H1 (cell line): ENCODE measurements around the gene CLP1. TPM values are rescaled to one million over a fixed set of nuclear protein-coding genes. Genes with fewer than 3 reads are reported as not detected.

Experiments used
- CTCF ChIA-PET: fragments of 300-600 bp; sonication (Branson Sonifier 250); formaldehyde crosslinking; loops from one replicate; lab custom pipeline; 2021; ENCODE audit not compliant: partially characterized antibody; lab: Charles Lee
- POLR2A ChIA-PET: fragments of 300-600 bp; sonication (Branson Sonifier 250); formaldehyde crosslinking; loops from one replicate; lab custom pipeline; 2021; ENCODE audit warnings: inconsistent platforms; ENCODE audit not compliant: partially characterized antibody; lab: Charles Lee
- DNase-seq, 2 experiments: peaks; one replicate each; pipeline versions ENCODE4 v3.0.0 to v3.0.0-alpha.2; 2010 to 2022; ENCODE audit warnings: low spot score in 2 of 2, low read depth in 1 of 2, mixed read lengths in 1 of 2
- FAIRE-seq: peaks from 2 replicates; lab custom pipeline; 2011; peaks lifted over from hg19 to GRCh38; lab: Jason Lieb, UNC
- H2AFZ ChIP-seq: 2 replicates; pipeline ENCODE4 v1.8.1; 2012; ENCODE audit warnings: low read length, inconsistent platforms
- H2AK5ac ChIP-seq: 2 replicates; pipeline ENCODE4 v1.6.1; 2013; ENCODE audit warnings: low read depth, low read length
- H2BK120ac ChIP-seq: replicated peaks from 2 replicates; pipeline ENCODE3; 2013; ENCODE audit warnings: low read depth, low read length, inconsistent platforms
- H2BK12ac ChIP-seq: 2 replicates; pipeline ENCODE4 v1.6.1; 2013; ENCODE audit warnings: low read depth, low read length
- H2BK15ac ChIP-seq: 2 replicates; pipeline ENCODE4 v1.6.1; 2013; ENCODE audit warnings: low read length
- H2BK20ac ChIP-seq: 2 replicates; pipeline ENCODE4 v1.6.1; 2013; ENCODE audit warnings: low read length
- H2BK5ac ChIP-seq: 2 replicates; pipeline ENCODE4 v1.6.1; 2013; ENCODE audit warnings: low read depth, low read length
- H3K14ac ChIP-seq: 2 replicates; pipeline ENCODE4 v1.6.1; 2013; ENCODE audit warnings: inconsistent platforms; ENCODE audit not compliant: insufficient read length
- H3K18ac ChIP-seq: 2 replicates; pipeline ENCODE4 v1.6.1; 2013; ENCODE audit warnings: low read length; ENCODE audit errors: extremely low read depth
- H3K23ac ChIP-seq: 2 replicates; pipeline ENCODE4 v1.6.1; 2013; ENCODE audit warnings: inconsistent platforms; ENCODE audit not compliant: insufficient read length
- H3K23me2 ChIP-seq: 2 replicates; pipeline ENCODE4 v1.6.1; 2013; ENCODE audit warnings: low read depth, low read length
- H3K27ac ChIP-seq: 2 replicates; pipeline ENCODE4 v1.6.1; 2011; ENCODE audit warnings: low read depth, low read length, inconsistent platforms
- H3K27me3 ChIP-seq, 4 experiments: replicated peaks in 1 of 4; 1 replicate in 1 of 4; 2 replicates in 3 of 4; pipeline versions ENCODE4 v1.6.1 to v1.8.1; 2011 to 2013; ENCODE audit warnings: low read length in 3 of 4, mild to moderate bottlenecking in 3 of 4, inconsistent platforms in 2 of 4, mixed read lengths in 2 of 4, moderate library complexity in 1 of 4; ENCODE audit not compliant: control insufficient read depth in 3 of 4, insufficient read depth in 3 of 4; ENCODE audit errors: extremely low read depth in 1 of 4
- H3K36me3 ChIP-seq, 4 experiments: 2 replicates each; pipeline versions ENCODE4 v1.6.1 to v1.8.1; 2011 to 2013; ENCODE audit warnings: mild to moderate bottlenecking in 4 of 4, low read length in 3 of 4, moderate library complexity in 2 of 4, control low read depth in 1 of 4, inconsistent platforms in 1 of 4; ENCODE audit not compliant: insufficient read depth in 4 of 4, control insufficient read depth in 2 of 4
- H3K4ac ChIP-seq: replicated peaks from 2 replicates; pipeline ENCODE3; 2013; ENCODE audit warnings: low read length, low read depth, mixed read lengths, inconsistent platforms; ENCODE audit not compliant: insufficient read length
- H3K4me1 ChIP-seq, 4 experiments: replicated peaks in 1 of 4; 1 replicate in 1 of 4; 2 replicates in 3 of 4; pipeline versions ENCODE4 v1.6.1 to v1.8.1; 2011 to 2013; ENCODE audit warnings: low read length in 3 of 4, inconsistent platforms in 2 of 4, mixed read lengths in 1 of 4; ENCODE audit not compliant: insufficient read depth in 4 of 4, control insufficient read depth in 3 of 4
- H3K4me2 ChIP-seq, 2 experiments: 2 replicates each; pipeline versions ENCODE4 v1.6.1 to v1.8.1; 2011 to 2013; ENCODE audit warnings: low read depth in 2 of 2, low read length in 2 of 2, control low read depth in 1 of 2, inconsistent platforms in 1 of 2, mild to moderate bottlenecking in 1 of 2; ENCODE audit not compliant: insufficient read depth in 1 of 2
- H3K4me3 ChIP-seq, 4 experiments: fragments of 200-600, 300-600 bp in 1 of 4; sonication (generic), shearing (Covaris generic), sonication (Bioruptor Twin) in 1 of 4; 2 replicates each; pipeline versions ENCODE4 v1.5.1 to v1.8.1; 2011 to 2016; ENCODE audit warnings: low read length in 4 of 4, low read depth in 3 of 4, control low read depth in 2 of 4, inconsistent platforms in 2 of 4, mild to moderate bottlenecking in 2 of 4, mixed read lengths in 1 of 4, moderate library complexity in 1 of 4; ENCODE audit not compliant: insufficient read depth in 2 of 4; ENCODE audit errors: extremely low read depth in 1 of 4
- H3K56ac ChIP-seq: replicated peaks from 2 replicates; pipeline ENCODE3; 2013; ENCODE audit warnings: low read depth, mild to moderate bottlenecking, mixed read lengths, low read length, inconsistent platforms; ENCODE audit not compliant: insufficient read length
- H3K79me1 ChIP-seq: 2 replicates; pipeline ENCODE4 v1.6.1; 2013; ENCODE audit warnings: low read depth, low read length, control low read depth
- H3K79me2 ChIP-seq, 2 experiments: 2 replicates each; pipeline versions ENCODE4 v1.6.1 to v1.8.1; 2012 to 2013; ENCODE audit warnings: low read length in 2 of 2, mild to moderate bottlenecking in 2 of 2, inconsistent platforms in 1 of 2; ENCODE audit not compliant: insufficient read depth in 2 of 2, control insufficient read depth in 1 of 2
- H3K9ac ChIP-seq, 4 experiments: replicated peaks in 1 of 4; 1 replicate in 1 of 4; 2 replicates in 3 of 4; pipeline versions ENCODE4 v1.6.1 to v1.8.1; 2011 to 2013; ENCODE audit warnings: low read depth in 3 of 4, low read length in 3 of 4, control low read depth in 2 of 4, mild to moderate bottlenecking in 2 of 4, moderate library complexity in 2 of 4, inconsistent platforms in 1 of 4; ENCODE audit errors: extremely low read depth in 1 of 4
- H3K9me3 ChIP-seq, 2 experiments: 2 replicates each; pipeline versions ENCODE4 v1.6.1 to v1.8.1; 2012 to 2013; ENCODE audit warnings: mild to moderate bottlenecking in 2 of 2, moderate library complexity in 2 of 2, control low read depth in 1 of 2, inconsistent platforms in 1 of 2, low read depth in 1 of 2, low read length in 1 of 2, mixed read lengths in 1 of 2; ENCODE audit not compliant: insufficient read depth in 2 of 2
- H4K20me1 ChIP-seq, 2 experiments: replicated peaks in 1 of 2; 2 replicates each; pipeline versions ENCODE3 to v1.8.1; 2011 to 2013; ENCODE audit warnings: inconsistent platforms in 2 of 2, low read length in 2 of 2, mild to moderate bottlenecking in 1 of 2; ENCODE audit not compliant: insufficient read depth in 2 of 2, control insufficient read depth in 1 of 2
- H4K5ac ChIP-seq: 2 replicates; pipeline ENCODE4 v1.6.1; 2013; ENCODE audit warnings: low read length, low read depth, mixed read lengths, inconsistent platforms; ENCODE audit not compliant: insufficient read length
- H4K8ac ChIP-seq: 2 replicates; pipeline ENCODE4 v1.8.0; 2013; ENCODE audit warnings: mild to moderate bottlenecking, moderate library complexity, low read length, inconsistent platforms; ENCODE audit not compliant: insufficient read depth; ENCODE audit errors: extremely low read depth
- H4K91ac ChIP-seq: replicated peaks from 2 replicates; pipeline ENCODE3; 2013; ENCODE audit warnings: low read length, mixed read lengths, inconsistent platforms; ENCODE audit not compliant: insufficient read length
- CHD2 ChIP-seq: IDR thresholded peaks from 2 replicates; pipeline ENCODE4 v1.6.1; 2012; ENCODE audit warnings: low read length, improper control_type of control experiment
- NANOG ChIP-seq: IDR thresholded peaks from 2 replicates; pipeline ENCODE4 v1.6.1; 2011; ENCODE audit warnings: low read length, low read depth, mild to moderate bottlenecking, inconsistent platforms; ENCODE audit not compliant: insufficient read depth, poor library complexity, severe bottlenecking
- NRF1 ChIP-seq: IDR thresholded peaks from 2 replicates; pipeline ENCODE4 v1.6.1; 2011; ENCODE audit warnings: mild to moderate bottlenecking, low read depth, low read length, improper control_type of control experiment
- SP1 ChIP-seq: IDR thresholded peaks from 2 replicates; pipeline ENCODE4 v1.6.1; 2011; ENCODE audit warnings: low read depth, low read length
- SP2 ChIP-seq: IDR thresholded peaks from 2 replicates; pipeline ENCODE4 v1.6.1; 2012; ENCODE audit warnings: mild to moderate bottlenecking, low read length, inconsistent platforms
- SRF ChIP-seq: IDR thresholded peaks from 2 replicates; pipeline ENCODE4 v1.6.1; 2011; ENCODE audit warnings: mild to moderate bottlenecking, low read depth, low read length, moderate library complexity
- TAF7 ChIP-seq: optimal IDR thresholded peaks from 2 replicates; pipeline ENCODE3; 2011; ENCODE audit warnings: low read depth, mild to moderate bottlenecking, inconsistent platforms, low read length, moderate library complexity, borderline replicate concordance
- WGBS, 2 experiments: shearing (Covaris generic) in 1 of 2; methylation state at CpG; one replicate each; pipeline versions ENCODE4 v1.1.6 to v1.1.7; 2013 to 2015; ENCODE audit warnings: low lambda C conversion rate in 2 of 2, mixed read lengths in 2 of 2, inconsistent platforms in 1 of 2, low coverage in 1 of 2, missing lambda C conversion rate in 1 of 2; ENCODE audit not compliant: insufficient replicate concordance in 2 of 2, insufficient coverage in 1 of 2, insufficient read length in 1 of 2; ENCODE audit errors: extremely low coverage in 1 of 2, missing lambda C conversion rate in 1 of 2; 5-methylcytosine and 5-hydroxymethylcytosine counted together
- long read RNA-seq, 2 experiments: library from RNA in 1 of 2; library from capped mRNA in 1 of 2; stranded (forward); transcript quantifications; one replicate each; pipeline ENCODE4 v2.0.0, GENCODE V29; 2021; ENCODE audit warnings: inconsistent platforms in 1 of 2
- polyA minus RNA-seq, 3 experiments: library from RNA; depleted of rRNA, polyadenylated mRNA; stranded (reverse); fragments of >200 nt; gene quantifications; 1 replicate in 2 of 3; 2 replicates in 1 of 3; pipeline ENCODE4 v1.2.3, GENCODE V29; 2011
- polyA plus RNA-seq, 7 experiments: library from polyadenylated mRNA; depleted of rRNA in 3 of 7; stranded (reverse) in 5 of 7; unstranded in 2 of 7; fragments of >200 nt in 5 of 7; fragments of 200-250 nt in 2 of 7; gene quantifications; 1 replicate in 5 of 7; 2 replicates in 1 of 7; 4 replicates in 1 of 7; pipeline versions ENCODE4 v1.2.1 to v1.2.3, GENCODE V29; 2011 to 2013; ENCODE audit warnings: missing spikeins in 2 of 7, mixed read lengths in 2 of 7
- total RNA-seq: library from RNA; stranded (reverse); fragmentation: NEBNext Ultra II Directional; extraction: Animal tissue kit (Norgen Biotek cat#: 25700); gene quantifications from 2 replicates; pipeline ENCODE4 v1.2.1, GENCODE V29; 2021

CLP1 gene
- total RNA-seq (29.3 and 29.9 TPM in 2 replicates), polyA plus RNA-seq (2011; rRNA removed) (25.6 and 29.4 TPM in 2 replicates), polyA minus RNA-seq (2011; rRNA and poly(A)+ RNA removed) (38.6 and 50.0 TPM in 2 replicates)
- 34.3 TPM for polyA plus RNA-seq (2011; cell fraction: cytosol; rRNA removed)
- polyA plus RNA-seq (2011; cell fraction: nucleus; rRNA removed): 17.9 TPM
- 25.6 to 29.5 TPM (median 29.2 TPM) in 4 replicates for polyA plus RNA-seq (2012, experiment 1 of 2)
- polyA plus RNA-seq (2012, experiment 2 of 2): 8.3 TPM
- polyA plus RNA-seq (2013, experiment 1 of 2): 14.9 TPM
- 14.9 TPM for polyA plus RNA-seq (2013, experiment 2 of 2)
- 14.3 TPM for polyA minus RNA-seq (2011; cell fraction: cytosol; rRNA and poly(A)+ RNA removed)
- polyA minus RNA-seq (2011; cell fraction: nucleus; rRNA and poly(A)+ RNA removed): 13.7 TPM
- long read RNA-seq, experiment 1, transcript CLP1-205 (3 exons, 2,435 nt): major isoform, 29 of 45 reads
- long read RNA-seq, experiment 1, partial matches to known transcripts: 14 of 45 reads
- long read RNA-seq, experiment 1, other reads (novel, unspliced or antisense): 2 of 45 reads
- long read RNA-seq, experiment 2, transcript CLP1-205 (3 exons, 2,435 nt): major isoform, 77 of 84 reads
- long read RNA-seq, experiment 2, partial matches to known transcripts: 5 of 84 reads
- long read RNA-seq, experiment 2, other reads (novel, unspliced or antisense): 0 of 84 reads

DNA sequence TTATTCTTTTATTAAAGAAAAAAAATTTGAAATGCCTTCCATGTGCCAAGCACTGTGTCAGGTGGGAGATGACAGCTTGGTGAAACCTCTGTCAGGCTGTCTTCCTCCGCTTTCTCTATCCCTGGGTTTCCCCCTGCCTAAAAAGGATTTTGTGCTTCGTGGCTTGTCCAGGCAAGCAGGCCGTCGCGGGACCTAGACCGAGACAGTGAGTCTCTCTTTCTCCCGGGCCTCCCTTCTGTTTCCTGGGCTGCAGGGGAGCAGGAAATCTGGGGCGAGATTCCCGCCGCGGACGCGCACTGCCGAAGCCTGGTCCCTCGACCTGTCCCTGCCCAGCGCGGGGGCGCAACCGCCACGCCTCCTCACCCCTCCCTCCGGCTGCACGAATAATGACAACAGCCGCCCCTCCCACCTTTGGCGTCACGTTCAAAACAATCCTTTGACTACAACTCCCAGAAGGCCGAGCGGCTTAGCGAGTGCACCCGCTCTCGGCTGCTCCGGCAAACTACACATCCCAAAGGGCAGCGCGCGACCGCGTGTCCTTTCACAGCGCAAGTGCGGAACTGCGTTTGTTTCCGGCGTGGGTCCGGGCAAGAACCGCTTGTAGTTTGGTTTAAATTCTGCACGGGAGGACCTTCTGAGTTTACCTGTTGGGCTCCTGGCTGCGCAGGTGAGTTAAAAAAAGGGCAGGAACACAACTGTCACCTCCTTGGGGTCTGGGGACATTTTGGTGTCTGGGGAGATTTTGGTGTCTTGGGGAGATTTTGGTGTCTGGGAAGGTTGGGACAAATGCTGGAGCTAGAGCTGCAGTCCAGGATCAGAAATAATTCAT is at the start of gene CLP1:
CLP1 (plus strand) TSS at position 569 of the 829 bp plus-strand sequence. CDS start 1,715 bp downstream, outside the sequence.
- ChIA-PET POLR2A (interaction anchor here (0.7 to 29.6 kb wide), 7 partner anchors 10 to 183 kb away, joined by 3 to 1546 read pairs (median 6); partner anchors contain the start of genes SERPING1, UBE2L6, YPEL4 and ZDHHC5), CTCF (interaction anchor here (0.5 to 2.7 kb wide), 7 partner anchors 10 to 89 kb away, joined by 3 to 10 read pairs (median 4); partner anchors contain the start of gene UBE2L6)
- FAIRE-seq (peak; percentile 7), DNase-seq (peak; percentile 92 to 97)
- Histone ChIP-seq H3K4me1 (no peaks in the 10 kb centered on the region; a peak in 3 of 7 replicates), H2BK20ac (no peak within 1 kb of the TSS), H2BK5ac (peak within 1 kb of the TSS; percentile 48; the same call in 1 of the 2 replicates), H3K36me3 (peaks cover 3 to 25% (median 19%) of the 10 kb centered on the region in 4 experiments; a peak in 6 of 8 replicates), H3K23ac (no peak within 1 kb of the TSS), H3K79me1 (peaks cover 4% of the 10 kb centered on the region; the same call in 1 of the 2 replicates), H2BK15ac (peak within 1 kb of the TSS; percentile 61; the same call in 1 of the 2 replicates), H4K5ac (no peak within 1 kb of the TSS), H3K4me3 (peak within 1 kb of the TSS; percentile 86 to 99 (median 92)), H3K27ac (no peak within 1 kb of the TSS), H2BK12ac (no peak within 1 kb of the TSS), H3K9ac (peak within 1 kb of the TSS; percentile 69 to 91 (median 80)), H4K8ac (no peak within 1 kb of the TSS), H3K56ac (no peak within 1 kb of the TSS), H3K18ac (peak within 1 kb of the TSS; percentile 64; the same call in 1 of the 2 replicates), H3K79me2 (peaks cover 0 to 20% of the 10 kb centered on the region in 2 experiments; a peak in 3 of 4 replicates), H2AK5ac (no peak within 1 kb of the TSS), H3K4ac (no peak within 1 kb of the TSS), H2AFZ (peak within 1 kb of the TSS; percentile 52; the same call in 1 of the 2 replicates), H3K23me2 (peaks cover 4% of the 10 kb centered on the region), H3K4me2 (peak within 1 kb of the TSS; percentile 68 to 92), H3K27me3 (no peaks in the 10 kb centered on the region; a peak in 2 of 7 replicates), H4K91ac (no peak within 1 kb of the TSS), H3K14ac (no peak within 1 kb of the TSS), H4K20me1 (peaks cover 2 to 3% of the 10 kb centered on the region in 2 experiments), H2BK120ac (no peak within 1 kb of the TSS), H3K9me3 (no peaks in the 10 kb centered on the region)
- WGBS, 2 experiments: 2% methylated on average over 45 of the region's 45 CpGs; no CpG with 5 or more reads in 1 of the 2 experiments
- TF ChIP-seq SRF (no peak), SP1 (peak; percentile 66), NANOG (no peak), TAF7 (peak; percentile 36), SP2 (0 out of 2 replicates have a peak, but pooled peaks have one; percentile 7), NRF1 (peak; percentile 28; the same call in 1 of the 2 replicates), CHD2 (peak; percentile 97)
